H1 (cell line): ENCODE measurements around the gene CHMP5.

Experiments
- ATF3 ChIP-seq: IDR thresholded peaks from 2 replicates; pipeline ENCODE4 v1.6.1; 2011; ENCODE audit warnings: low read depth, mild to moderate bottlenecking, low read length; ENCODE audit not compliant: insufficient read depth
- CEBPB ChIP-seq: IDR thresholded peaks from 2 replicates; pipeline ENCODE4 v1.6.1; 2012; ENCODE audit warnings: low read depth, low read length
- CTCF ChIP-seq, 3 experiments: IDR thresholded peaks; 1 replicate in 2 of 3; 2 replicates in 1 of 3; pipeline versions ENCODE4 v1.5.1 to v1.6.1; 2011; ENCODE audit warnings: low read length in 3 of 3, mild to moderate bottlenecking in 3 of 3, inconsistent platforms in 2 of 3, low read depth in 1 of 3, moderate library complexity in 1 of 3; ENCODE audit not compliant: insufficient read depth in 1 of 3; ENCODE audit errors: control extremely low read depth in 1 of 3
- EZH2 ChIP-seq: fragments of 200-600 bp; sonication (generic); IDR thresholded peaks from 2 replicates; pipeline ENCODE4 v1.7.1; 2012; ENCODE audit warnings: low read depth, mild to moderate bottlenecking, moderate library complexity, low read length, inconsistent platforms; ENCODE audit not compliant: severe bottlenecking
- MAFK ChIP-seq: IDR thresholded peaks from 2 replicates; pipeline ENCODE4 v1.6.1; 2012; ENCODE audit warnings: low read depth, mild to moderate bottlenecking, improper control_type of control experiment, low read length
- POLR2AphosphoS5 ChIP-seq: IDR thresholded peaks from 2 replicates; pipeline ENCODE4 v1.6.1; 2011; ENCODE audit warnings: low read depth, low read length
- SAP30 ChIP-seq: fragments of 300-600 bp; sonication (generic); IDR thresholded peaks from 2 replicates; pipeline ENCODE4 v1.7.1; 2012; ENCODE audit warnings: low read length, moderate library complexity, mild to moderate bottlenecking, inconsistent platforms; ENCODE audit not compliant: insufficient read depth, insufficient replicate concordance
- TAF1 ChIP-seq: IDR thresholded peaks from 2 replicates; pipeline ENCODE4 v1.6.1; 2011; ENCODE audit warnings: mild to moderate bottlenecking, low read depth, low read length
- TEAD4 ChIP-seq: IDR thresholded peaks from 2 replicates; pipeline ENCODE4 v1.6.1; 2012; ENCODE audit warnings: low read depth, low read length, inconsistent platforms, mixed read lengths
- ZNF274 ChIP-seq: IDR thresholded peaks from 2 replicates; pipeline ENCODE4 v1.7.0; 2012; ENCODE audit warnings: low read length, borderline replicate concordance; ENCODE audit errors: extremely low read depth

- TF ChIP-seq CEBPB = no peak
- TF ChIP-seq CTCF (IDR thresholded peaks at IDR 0.05; ENCODE audit: control extremely low read depth in 1 of 3, insufficient read depth in 1 of 3, low read depth in 1 of 3, low read length in 3 of 3) = no peak
- TF ChIP-seq TAF1 = no peak
- no peak for TF ChIP-seq ATF3
- no peak for TF ChIP-seq MAFK
- no peak for TF ChIP-seq ZNF274
- no peak for TF ChIP-seq EZH2
- TF ChIP-seq TEAD4 = no peak
- TF ChIP-seq SAP30 = no peak
- TF ChIP-seq POLR2AphosphoS5 = no peak
Measured at GRCh38 chr9:33242609-33243134, 22.2 kb upstream of the CHMP5 start.
